ENCODE results near the gene RAD23B.

The RAD23B gene

DNA sequence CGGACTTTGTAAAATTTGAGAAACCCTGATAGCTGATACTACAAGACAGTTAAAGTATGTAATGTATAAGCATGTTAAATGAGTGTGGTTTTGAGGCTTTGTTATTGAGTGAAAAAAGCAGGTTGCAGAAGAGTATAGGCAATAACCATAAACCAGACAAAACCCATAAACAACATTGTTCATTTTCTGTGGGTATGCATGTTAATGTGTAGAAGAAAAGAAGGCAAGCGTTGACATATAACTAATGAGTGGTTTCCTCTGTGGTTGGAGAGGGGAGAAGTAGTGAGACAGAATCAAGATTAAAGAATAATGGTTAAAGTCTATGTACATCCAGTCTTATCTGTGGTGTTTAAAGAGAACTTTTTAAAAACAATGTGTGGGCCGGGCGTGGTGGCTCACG lies 26.2 kb downstream of the RAD23B start:
- Histone ChIP-seq H3K27ac (ENCODE audit: low read depth, low read length) (no peak overlapping the region), H3K4me3 (ENCODE audit: low read length) (no peak overlapping the region), H3K27me3 (ENCODE audit: control insufficient read depth, insufficient read depth, low read length) (no peaks in the 10 kb centered on the region), H3K36me3 (ENCODE audit: control insufficient read depth, insufficient read depth, low read length) (peaks cover 23% of the 10 kb centered on the region), H3K4me1 (ENCODE audit: control insufficient read depth, insufficient read depth, low read length) (no peaks in the 10 kb centered on the region), H3K9ac (ENCODE audit: low read length) (no peak overlapping the region)

DNA sequence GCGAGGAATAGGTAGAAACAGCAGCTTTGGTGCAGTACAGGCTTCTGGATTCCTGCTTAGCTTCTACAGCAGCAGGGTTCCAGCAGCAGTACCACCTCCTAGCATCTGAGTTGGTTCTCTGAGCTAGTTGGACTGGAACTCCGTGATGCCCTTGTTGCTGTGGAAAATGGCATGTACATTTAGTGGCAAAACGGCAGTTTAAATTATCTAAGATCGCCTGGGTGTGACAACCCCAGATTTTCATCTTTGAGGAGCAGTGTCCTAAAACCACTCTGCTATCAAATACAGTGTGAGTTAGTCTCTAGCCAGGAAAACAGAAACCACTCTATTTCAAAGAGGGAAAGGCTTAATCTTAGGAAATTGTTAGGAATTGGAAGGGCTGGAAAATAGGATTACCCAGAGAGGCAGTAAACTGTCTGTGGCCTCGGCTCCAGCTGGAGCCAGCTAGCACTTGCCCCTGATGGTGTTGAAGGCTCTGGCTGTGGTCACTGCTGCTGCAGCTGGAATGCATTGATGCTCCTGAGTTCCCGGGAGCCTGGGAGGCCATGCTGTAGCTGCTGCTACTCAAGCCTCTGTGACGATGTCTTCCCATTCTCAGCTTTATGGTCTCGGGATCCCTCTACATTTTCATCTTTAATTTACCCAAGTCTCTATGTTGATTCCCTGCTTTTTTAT lies 29.4 kb downstream of the RAD23B start:
- Histone ChIP-seq H3K36me3 (ENCODE audit: control insufficient read depth, insufficient read depth, low read length) (peaks cover 10% of the 10 kb centered on the region), H3K4me1 (ENCODE audit: control insufficient read depth, insufficient read depth, low read length) (no peaks in the 10 kb centered on the region), H3K27ac (ENCODE audit: low read depth, low read length) (no peak overlapping the region), H3K4me3 (ENCODE audit: low read length) (no peak overlapping the region), H3K27me3 (ENCODE audit: control insufficient read depth, insufficient read depth, low read length) (no peaks in the 10 kb centered on the region), H3K9ac (ENCODE audit: low read length) (no peak overlapping the region)

DNA sequence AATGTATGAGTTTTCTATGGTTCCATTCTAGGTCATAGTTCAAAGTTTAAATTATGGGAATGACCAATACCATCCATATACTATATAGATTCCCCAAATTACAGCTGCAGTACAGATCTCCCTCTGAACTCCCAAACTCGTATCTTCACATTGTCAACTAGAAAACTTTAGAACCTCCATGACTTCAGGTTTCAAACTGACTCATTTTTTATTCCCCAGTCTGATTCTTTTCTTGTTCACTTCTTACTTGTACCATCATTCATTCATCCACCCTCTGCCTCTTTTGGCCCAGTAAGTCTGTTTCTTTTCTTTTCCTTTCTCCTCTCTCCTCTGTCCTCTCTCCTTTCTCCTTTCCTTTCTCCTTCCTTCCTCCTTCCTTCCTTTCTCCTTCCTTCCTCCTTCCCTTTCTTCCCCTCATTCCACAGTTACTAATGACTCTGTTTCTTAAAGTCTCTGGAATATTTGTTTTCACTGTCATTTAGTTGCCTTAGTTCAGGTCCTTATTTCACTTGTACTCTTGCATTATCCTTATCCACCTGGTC lies 30.5 kb downstream of the RAD23B start:
- H3K36me3 ChIP-seq (ENCODE audit: control insufficient read depth, insufficient read depth, low read length), result peaks cover 12% of the 10 kb centered on the region
- H3K4me3 ChIP-seq (ENCODE audit: low read length), result no peak overlapping the region
- no peaks in the 10 kb centered on the region for H3K4me1 ChIP-seq (ENCODE audit: control insufficient read depth, insufficient read depth, low read length)
- H3K27me3 ChIP-seq (ENCODE audit: control insufficient read depth, insufficient read depth, low read length), result no peaks in the 10 kb centered on the region
- H3K27ac ChIP-seq (ENCODE audit: low read depth, low read length), result no peak overlapping the region
- H3K9ac ChIP-seq (ENCODE audit: low read length), result no peak overlapping the region

DNA sequence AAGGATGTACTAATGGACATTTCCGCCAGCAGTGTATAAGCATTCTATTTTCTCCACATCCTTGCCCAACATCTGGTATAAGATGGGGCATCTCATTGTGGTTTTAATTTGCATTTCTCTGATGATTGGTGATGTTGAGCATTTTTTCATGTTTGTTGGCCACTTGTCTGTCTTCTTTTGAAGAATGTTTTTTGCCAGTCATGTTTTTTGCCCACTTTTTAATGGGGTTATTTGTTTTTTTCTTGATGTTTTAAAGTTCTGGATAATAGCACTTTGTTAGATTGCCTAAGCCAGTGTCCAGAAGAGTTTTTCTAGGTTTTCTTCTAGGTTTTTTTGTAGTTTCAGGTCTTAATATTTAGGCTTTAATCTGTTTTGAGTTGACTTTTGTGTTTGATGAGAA lies 31.7 kb downstream of the RAD23B start:
- H3K9ac ChIP-seq (ENCODE audit: low read length), result no peak overlapping the region
- no peaks in the 10 kb centered on the region for H3K4me1 ChIP-seq (ENCODE audit: control insufficient read depth, insufficient read depth, low read length)
- peaks cover 9% of the 10 kb centered on the region for H3K36me3 ChIP-seq (ENCODE audit: control insufficient read depth, insufficient read depth, low read length)
- H3K27ac ChIP-seq (ENCODE audit: low read depth, low read length), result no peak overlapping the region
- no peaks in the 10 kb centered on the region for H3K27me3 ChIP-seq (ENCODE audit: control insufficient read depth, insufficient read depth, low read length)
- no peak overlapping the region for H3K4me3 ChIP-seq (ENCODE audit: low read length)

DNA sequence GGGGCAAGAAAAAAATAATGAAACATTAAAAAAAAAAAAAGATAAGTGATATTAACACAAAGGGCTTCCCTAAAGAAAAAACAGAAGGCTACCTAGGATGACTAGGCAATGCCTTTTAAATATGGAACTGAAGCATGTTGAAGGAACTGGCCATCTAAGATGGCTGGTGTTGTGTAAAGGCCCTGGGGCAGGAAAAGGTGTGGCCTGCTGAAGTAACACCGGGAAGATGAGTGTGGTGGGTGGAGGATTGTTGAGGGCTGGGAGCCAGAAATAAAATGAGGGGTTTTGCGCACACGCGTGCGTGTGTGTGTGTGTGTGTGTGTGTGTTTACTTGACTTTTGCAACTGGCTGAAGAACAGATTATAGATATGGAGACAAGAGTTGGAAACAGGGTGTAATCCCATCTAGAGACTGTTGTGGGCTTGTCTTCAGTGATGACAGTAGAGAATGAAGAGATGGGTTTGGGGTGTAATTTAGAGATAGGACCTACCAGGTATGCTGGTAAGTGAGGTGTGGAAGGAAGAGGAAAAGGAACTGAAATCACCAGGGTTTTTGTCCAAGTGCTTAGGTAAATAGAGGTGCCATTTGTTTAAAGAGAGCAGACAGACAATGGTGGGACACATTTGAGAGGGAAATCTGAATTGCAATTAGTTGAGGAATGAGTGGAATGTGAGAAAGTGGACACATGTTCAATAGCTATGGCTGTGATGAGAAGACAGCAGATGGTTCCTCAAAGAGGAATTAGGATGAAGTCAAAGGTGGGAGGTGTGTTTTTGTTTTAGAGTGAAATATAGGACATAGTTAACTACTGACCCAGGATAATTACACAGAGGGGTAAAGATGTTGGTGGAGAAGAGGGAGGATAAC lies 33.9 kb downstream of the RAD23B start:
- Histone ChIP-seq H3K27me3 (ENCODE audit: control insufficient read depth, insufficient read depth, low read length) (no peaks in the 10 kb centered on the region), H3K27ac (ENCODE audit: low read depth, low read length) (no peak overlapping the region), H3K4me1 (ENCODE audit: control insufficient read depth, insufficient read depth, low read length) (no peaks in the 10 kb centered on the region), H3K4me3 (ENCODE audit: low read length) (no peak overlapping the region), H3K36me3 (ENCODE audit: control insufficient read depth, insufficient read depth, low read length) (peaks cover 9% of the 10 kb centered on the region), H3K9ac (ENCODE audit: low read length) (no peak overlapping the region)

DNA sequence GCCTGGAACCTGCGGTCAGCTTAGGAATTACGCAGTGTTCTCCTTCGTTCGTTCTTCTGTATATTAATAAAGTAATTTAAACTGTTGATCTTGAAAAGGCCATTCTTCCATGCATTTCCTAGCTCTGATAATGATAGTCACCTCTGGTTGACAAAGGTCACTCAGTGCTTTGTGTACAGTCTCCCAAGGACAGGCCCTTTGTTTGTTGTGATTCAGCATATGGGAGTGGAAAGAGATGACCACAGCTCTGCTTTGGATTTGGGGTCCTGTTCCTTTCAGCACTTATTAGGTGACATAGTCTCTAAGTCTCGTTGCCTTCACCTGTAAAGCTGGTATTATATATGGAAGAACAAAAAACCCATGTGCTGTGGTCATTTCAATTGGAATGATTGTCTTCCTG lies 39.6 kb downstream of the RAD23B start:
- no peaks in the 10 kb centered on the region for H3K27me3 ChIP-seq (ENCODE audit: control insufficient read depth, insufficient read depth, low read length)
- H3K4me1 ChIP-seq (ENCODE audit: control insufficient read depth, insufficient read depth, low read length), result no peaks in the 10 kb centered on the region
- H3K36me3 ChIP-seq (ENCODE audit: control insufficient read depth, insufficient read depth, low read length), result peaks cover 12% of the 10 kb centered on the region
- no peak overlapping the region for H3K9ac ChIP-seq (ENCODE audit: low read length)
- H3K27ac ChIP-seq (ENCODE audit: low read depth, low read length), result no peak overlapping the region
- no peak overlapping the region for H3K4me3 ChIP-seq (ENCODE audit: low read length)

DNA sequence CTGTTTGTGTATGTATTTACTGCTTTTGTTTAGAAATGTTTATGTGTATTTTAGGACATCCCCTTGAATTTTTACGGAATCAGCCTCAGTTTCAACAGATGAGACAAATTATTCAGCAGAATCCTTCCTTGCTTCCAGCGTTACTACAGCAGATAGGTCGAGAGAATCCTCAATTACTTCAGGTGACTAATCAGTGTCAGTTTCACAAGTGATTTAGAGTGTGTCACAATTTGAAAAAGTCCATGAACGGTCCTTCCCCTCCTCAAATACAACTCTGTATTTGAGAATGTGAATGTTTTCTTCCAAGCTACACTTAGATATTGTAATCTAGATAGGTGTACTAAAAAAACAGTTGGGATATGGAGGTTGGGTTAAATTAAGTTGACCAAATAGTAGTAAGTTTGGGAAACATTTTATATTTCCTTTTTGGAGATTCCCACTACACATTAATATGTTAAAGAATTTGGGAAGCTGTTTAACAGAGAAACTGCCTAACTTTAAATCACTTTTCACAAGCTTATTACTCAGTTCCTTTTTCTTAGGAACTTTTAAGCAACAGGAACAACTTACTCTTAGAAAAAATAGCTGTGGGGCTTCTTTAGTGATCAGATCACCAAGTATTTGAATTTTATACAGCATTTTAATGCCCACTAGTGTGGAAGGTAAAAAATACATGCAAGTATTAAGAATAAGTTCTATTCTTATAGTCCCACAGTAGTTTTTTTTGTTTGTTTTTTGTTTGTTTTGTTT lies 40.9 kb downstream of the RAD23B start:
- no peak overlapping the region for H3K27ac ChIP-seq (ENCODE audit: low read depth, low read length)
- H3K27me3 ChIP-seq (ENCODE audit: control insufficient read depth, insufficient read depth, low read length), result no peaks in the 10 kb centered on the region
- no peaks in the 10 kb centered on the region for H3K4me1 ChIP-seq (ENCODE audit: control insufficient read depth, insufficient read depth, low read length)
- peaks cover 15% of the 10 kb centered on the region for H3K36me3 ChIP-seq (ENCODE audit: control insufficient read depth, insufficient read depth, low read length)
- no peak overlapping the region for H3K9ac ChIP-seq (ENCODE audit: low read length)
- no peak overlapping the region for H3K4me3 ChIP-seq (ENCODE audit: low read length)

DNA sequence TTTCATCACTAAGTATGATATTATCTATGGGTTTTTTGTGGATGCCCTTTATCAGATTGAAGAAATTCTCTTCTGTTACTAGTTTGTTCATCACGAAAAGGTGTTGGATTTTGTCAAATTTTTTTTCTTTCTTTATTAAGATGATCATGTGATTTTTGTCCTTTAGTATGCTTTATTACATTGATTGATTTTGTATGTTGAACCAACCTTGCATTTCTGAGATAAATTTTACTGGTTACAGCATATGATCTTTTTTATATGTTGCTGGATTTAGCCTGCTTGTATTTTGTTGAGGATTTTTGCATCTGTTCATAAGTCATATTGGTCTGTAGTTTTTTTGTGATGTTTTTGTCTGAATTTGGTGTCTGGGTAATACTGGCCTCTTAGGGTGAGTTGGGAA lies 42.8 kb downstream of the RAD23B start:
- H3K27ac ChIP-seq (ENCODE audit: low read depth, low read length), result no peak overlapping the region
- H3K9ac ChIP-seq (ENCODE audit: low read length), result no peak overlapping the region
- no peaks in the 10 kb centered on the region for H3K4me1 ChIP-seq (ENCODE audit: control insufficient read depth, insufficient read depth, low read length)
- H3K36me3 ChIP-seq (ENCODE audit: control insufficient read depth, insufficient read depth, low read length), result peaks cover 15% of the 10 kb centered on the region
- H3K27me3 ChIP-seq (ENCODE audit: control insufficient read depth, insufficient read depth, low read length), result no peaks in the 10 kb centered on the region
- H3K4me3 ChIP-seq (ENCODE audit: low read length), result no peak overlapping the region

DNA sequence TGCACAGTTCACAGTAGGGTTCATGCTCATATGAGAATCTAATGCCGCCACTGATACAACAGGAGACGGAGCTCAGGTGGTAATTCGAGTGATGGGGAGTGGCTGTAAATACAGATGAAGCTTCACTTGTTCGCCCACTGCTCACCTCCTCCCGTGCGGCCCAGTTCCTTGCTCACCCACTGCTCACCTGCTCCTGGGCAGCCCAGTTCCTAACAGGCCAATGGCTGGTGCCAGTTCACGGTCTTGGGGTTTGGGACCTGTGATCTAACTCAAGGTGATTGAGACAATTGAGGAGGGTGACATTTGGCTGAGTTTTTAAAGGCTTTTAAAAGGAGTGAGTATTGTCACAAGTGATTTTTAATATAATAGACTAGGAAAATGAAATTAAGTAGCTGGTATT lies 45.4 kb downstream of the RAD23B start:
- Histone ChIP-seq H3K27me3 (ENCODE audit: control insufficient read depth, insufficient read depth, low read length) (no peaks in the 10 kb centered on the region), H3K4me3 (ENCODE audit: low read length) (no peak overlapping the region), H3K9ac (ENCODE audit: low read length) (no peak overlapping the region), H3K36me3 (ENCODE audit: control insufficient read depth, insufficient read depth, low read length) (peaks cover 26% of the 10 kb centered on the region), H3K27ac (ENCODE audit: low read depth, low read length) (no peak overlapping the region), H3K4me1 (ENCODE audit: control insufficient read depth, insufficient read depth, low read length) (no peaks in the 10 kb centered on the region)

DNA sequence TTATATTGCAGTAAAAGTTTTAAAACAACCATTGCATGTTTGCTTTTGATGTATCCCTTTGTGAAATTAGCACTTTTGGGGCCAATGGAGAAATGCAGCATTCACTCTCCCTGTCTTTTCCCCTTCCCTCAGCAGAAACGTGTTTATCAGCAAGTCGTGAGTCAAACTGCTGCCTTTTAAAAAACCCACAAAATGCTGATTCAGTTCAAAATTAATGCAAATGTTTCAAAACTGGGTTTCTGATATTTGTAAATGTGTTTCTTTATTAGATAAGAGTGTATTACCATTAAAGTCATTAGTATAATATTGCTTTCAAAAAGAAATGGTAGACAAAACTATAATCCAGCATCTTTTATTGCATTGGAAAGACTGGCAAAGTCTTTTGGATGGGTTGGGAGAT lies 47.3 kb downstream of the RAD23B start:
- H3K4me1 ChIP-seq (ENCODE audit: control insufficient read depth, insufficient read depth, low read length), result no peaks in the 10 kb centered on the region
- peaks cover 29% of the 10 kb centered on the region for H3K36me3 ChIP-seq (ENCODE audit: control insufficient read depth, insufficient read depth, low read length)
- no peak overlapping the region for H3K27ac ChIP-seq (ENCODE audit: low read depth, low read length)
- H3K4me3 ChIP-seq (ENCODE audit: low read length), result no peak overlapping the region
- H3K9ac ChIP-seq (ENCODE audit: low read length), result no peak overlapping the region
- H3K27me3 ChIP-seq (ENCODE audit: control insufficient read depth, insufficient read depth, low read length), result no peaks in the 10 kb centered on the region

DNA sequence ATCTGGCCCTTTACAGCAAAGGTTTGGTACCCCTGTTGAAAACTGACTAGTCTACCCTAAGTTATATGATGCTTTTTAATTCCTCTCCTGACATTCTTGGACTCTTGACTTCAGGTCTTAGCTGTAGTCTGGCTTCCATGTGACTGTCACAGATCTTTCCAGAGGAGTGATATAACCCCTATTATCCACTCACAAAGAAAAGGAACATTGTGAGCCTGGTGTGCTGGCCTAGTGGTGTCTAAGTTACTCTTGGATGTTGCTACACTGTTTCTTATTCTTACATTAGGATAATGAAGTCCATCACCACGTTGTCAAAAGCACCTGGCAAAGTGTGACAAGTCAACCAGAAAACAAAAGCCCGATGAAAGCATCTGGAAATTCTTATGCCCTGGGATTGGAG lies 49.8 kb downstream of the RAD23B start:
- H3K27me3 ChIP-seq (ENCODE audit: control insufficient read depth, insufficient read depth, low read length), result no peaks in the 10 kb centered on the region
- no peak overlapping the region for H3K4me3 ChIP-seq (ENCODE audit: low read length)
- peaks cover 27% of the 10 kb centered on the region for H3K36me3 ChIP-seq (ENCODE audit: control insufficient read depth, insufficient read depth, low read length)
- no peak overlapping the region for H3K27ac ChIP-seq (ENCODE audit: low read depth, low read length)
- H3K9ac ChIP-seq (ENCODE audit: low read length), result no peak overlapping the region
- H3K4me1 ChIP-seq (ENCODE audit: control insufficient read depth, insufficient read depth, low read length), result no peaks in the 10 kb centered on the region

DNA sequence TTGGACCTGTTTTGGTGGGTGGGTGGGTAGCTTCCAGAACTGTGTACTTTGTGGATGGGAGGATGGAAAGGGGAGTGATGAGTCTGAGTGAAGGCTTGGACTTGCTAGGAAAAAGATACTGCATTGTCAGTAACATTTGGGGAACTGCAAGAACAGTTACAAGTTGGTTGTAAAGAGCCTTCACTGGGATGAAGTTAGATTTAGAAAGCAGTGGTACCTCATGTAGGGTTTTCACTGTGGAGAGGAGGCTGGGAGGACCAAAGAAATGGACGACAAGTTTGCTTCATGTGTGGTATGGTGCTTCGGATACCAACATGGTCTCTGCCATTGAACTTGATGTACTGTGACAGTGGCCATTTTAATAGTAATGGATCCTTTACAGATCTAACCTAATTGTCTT lies 50.3 kb downstream of the RAD23B start:
- Histone ChIP-seq H3K9ac (ENCODE audit: low read length) (no peak overlapping the region), H3K36me3 (ENCODE audit: control insufficient read depth, insufficient read depth, low read length) (peaks cover 24% of the 10 kb centered on the region), H3K27me3 (ENCODE audit: control insufficient read depth, insufficient read depth, low read length) (no peaks in the 10 kb centered on the region), H3K4me3 (ENCODE audit: low read length) (no peak overlapping the region), H3K27ac (ENCODE audit: low read depth, low read length) (no peak overlapping the region), H3K4me1 (ENCODE audit: control insufficient read depth, insufficient read depth, low read length) (no peaks in the 10 kb centered on the region)

Measured in rectal smooth muscle tissue (tissue), 1 donor.